Gastrocnemius medialis (tissue), 4 donors: Measurements from ENCODE around the gene ABLIM3. TPM values are rescaled to one million over a fixed set of nuclear protein-coding genes. Genes with fewer than 3 reads are reported as not detected.
A peak's percentile ranks its signal among the peaks of the same experiment; 100 is the strongest.

Experiments
- ATAC-seq, 2 donors: fragments of 150-250 bp; one replicate each; pipeline ENCODE4 v1.9.1; 2016
- DNase-seq, 2 donors: peaks; one replicate each; pipeline ENCODE4 v3.0.0-alpha.2; 2019
- H3K27ac ChIP-seq, 4 donors: fragments of 200-600 bp; sonication (generic); 1 replicate in 1 of 4; 2 replicates in 3 of 4; pipeline ENCODE4 v1.5.1; 2016 to 2018; ENCODE audit warnings: mild to moderate bottlenecking in 2 of 4, moderate library complexity in 1 of 4
- H3K27me3 ChIP-seq, 3 donors: fragments of 200-600 bp; sonication (generic) in 2 of 3; 1 replicate in 1 of 3; 2 replicates in 2 of 3; pipeline versions ENCODE4 v1.5.1 to v1.6.0; 2016 to 2019; ENCODE audit warnings: mild to moderate bottlenecking in 1 of 3, moderate library complexity in 1 of 3
- H3K36me3 ChIP-seq, 2 donors: fragments of 200-600 bp; sonication (generic) in 1 of 2; one replicate each; pipeline ENCODE4 v1.5.1; 2017 to 2018
- H3K4me1 ChIP-seq, 2 donors: fragments of 200-600 bp; sonication (generic) in 1 of 2; one replicate each; pipeline ENCODE4 v1.5.1; 2016 to 2017; ENCODE audit warnings: mild to moderate bottlenecking in 2 of 2
- H3K4me3 ChIP-seq, 4 donors: fragments of 200-600 bp; sonication (generic) in 3 of 4; 1 replicate in 1 of 4; 2 replicates in 3 of 4; pipeline ENCODE4 v1.5.1; 2016 to 2019; ENCODE audit warnings: mild to moderate bottlenecking in 2 of 4
- H3K9me3 ChIP-seq, 3 donors: fragments of 200-600 bp; sonication (generic) in 2 of 3; 1 replicate in 1 of 3; 2 replicates in 2 of 3; pipeline ENCODE4 v1.5.1; 2016 to 2019
- CTCF ChIP-seq, 5 experiments: fragments of 450-650 bp in 3 of 5; fragments of 200-600 bp in 2 of 5; sonication (generic) in 2 of 5; IDR thresholded peaks in 4 of 5; conservative IDR thresholded peaks in 1 of 5; 1 replicate in 4 of 5; 2 replicates in 1 of 5; pipeline ENCODE4 v1.5.1; 2016 to 2019; ENCODE audit warnings: antibody characterized with exemption in 5 of 5, mild to moderate bottlenecking in 3 of 5, moderate library complexity in 3 of 5
- POLR2A ChIP-seq, 2 donors: fragments of 450-650 bp; IDR thresholded peaks; one replicate each; pipeline ENCODE4 v1.6.1; 2017; ENCODE audit warnings: antibody characterized with exemption in 2 of 2, mild to moderate bottlenecking in 2 of 2, moderate library complexity in 2 of 2
- in situ Hi-C, 4 donors: fragments of 200-750 bp; cut with MboI; loops; one replicate each; pipeline versions ENCODE4 v1.15.0 to v1.8.0; 2017; ENCODE audit warnings: low sequenced_read_pairs in 4 of 4
- intact Hi-C: fragments of 100-400 bp; cut with DNase I; formaldehyde crosslinking; loops from one replicate; pipeline ENCODE4 v1.15.1; 2023; ENCODE audit warnings: low total_unique reads
- total RNA-seq, 4 donors: library from RNA; depleted of rRNA; stranded (reverse); fragments of >200 nt; gene quantifications; one replicate each; pipeline versions ENCODE4 v1.1.0 to v1.2.3, GENCODE V29; 2016

The ABLIM3 gene
- total RNA-seq, 4 donors from 2014 or later, result 37.5 to 155 (median 67.7) TPM

GRCh38 chr5:149154650-149155049 is 13.4 kb downstream of the ABLIM3 start:
- no peak overlapping the region for H3K4me3 ChIP-seq
- in situ Hi-C loops (loop anchor here in 1 of 4 donors (25.0 kb wide), 1 partner anchor 433 kb away; the partner anchor contains the start of gene ARHGEF37), intact Hi-C loops (loop anchor here (1.0 to 10.0 kb wide), 6 partner anchors 21 to 590 kb away; partner anchors contain the start of genes ADRB2 and CSNK1A1)
- TF ChIP-seq CTCF (IDR thresholded peaks at IDR 0.05 in 4 of 5, conservative IDR thresholded peaks at IDR 0.05 in 1 of 5) (no peak), POLR2A (IDR thresholded peaks at IDR 0.05) (no peak)
- H3K27ac ChIP-seq, result peak overlapping the region; percentile 87 to 97 (median 92)
- no peaks in the 10 kb centered on the region for H3K9me3 ChIP-seq
- ATAC-seq (no peak), DNase-seq (no peak)
- no peaks in the 10 kb centered on the region for H3K36me3 ChIP-seq
- H3K4me1 ChIP-seq, result peaks cover 67 to 87% of the 10 kb centered on the region in 2 donors
- no peaks in the 10 kb centered on the region for H3K27me3 ChIP-seq

GRCh38 chr5:149156435-149157083 is 15.3 kb downstream of the ABLIM3 start:
- Histone ChIP-seq H3K9me3 (no peaks in the 10 kb centered on the region), H3K4me1 (peaks cover 61 to 87% of the 10 kb centered on the region in 2 donors), H3K27ac (peak overlapping the region; percentile 87 to 97 (median 92)), H3K27me3 (no peaks in the 10 kb centered on the region), H3K36me3 (no peaks in the 10 kb centered on the region), H3K4me3 (no peak overlapping the region)
- ATAC-seq, result no peak
- no peak for DNase-seq
- TF ChIP-seq CTCF (IDR thresholded peaks at IDR 0.05 in 4 of 5, conservative IDR thresholded peaks at IDR 0.05 in 1 of 5) (no peak), POLR2A (IDR thresholded peaks at IDR 0.05) (no peak)
- in situ Hi-C loops, result loop anchor here in 1 of 4 donors (25.0 kb wide), 1 partner anchor 431 kb away; the partner anchor contains the start of gene ARHGEF37
- intact Hi-C loops, result loop anchor here (5.0 to 10.0 kb wide), 4 partner anchors 189 to 588 kb away; partner anchors contain the start of gene CSNK1A1

- TF ChIP-seq CTCF (IDR thresholded peaks at IDR 0.05 in 4 of 5, conservative IDR thresholded peaks at IDR 0.05 in 1 of 5) (no peak), POLR2A (IDR thresholded peaks at IDR 0.05) (no peak)
- DNase-seq (no peak), ATAC-seq (no peak)
- in situ Hi-C loops, result loop anchor here in 1 of 4 donors (25.0 kb wide), 1 partner anchor 430 kb away; the partner anchor contains the start of gene ARHGEF37
- H3K27ac ChIP-seq, result peak overlapping the region; percentile 87 to 97 (median 92)
- no peaks in the 10 kb centered on the region for H3K36me3 ChIP-seq
- H3K9me3 ChIP-seq, result no peaks in the 10 kb centered on the region
- no peaks in the 10 kb centered on the region for H3K27me3 ChIP-seq
- H3K4me1 ChIP-seq, result peaks cover 59 to 84% of the 10 kb centered on the region in 2 donors
- intact Hi-C loops, result loop anchor here (5.0 to 10.0 kb wide), 4 partner anchors 190 to 587 kb away; partner anchors contain the start of gene CSNK1A1
- H3K4me3 ChIP-seq, result no peak overlapping the region
Observed at GRCh38 chr5:149157330-149157729, 16.0 kb downstream of the ABLIM3 start.

GRCh38 chr5:149160291-149160787 is 19.0 kb downstream of the ABLIM3 start:
- Histone ChIP-seq H3K36me3 (no peaks in the 10 kb centered on the region), H3K4me3 (no peak overlapping the region), H3K9me3 (no peaks in the 10 kb centered on the region), H3K27ac (peak overlapping the region; percentile 63 to 91 (median 72)), H3K27me3 (no peaks in the 10 kb centered on the region), H3K4me1 (peaks cover 42 to 64% of the 10 kb centered on the region in 2 donors)
- ATAC-seq, result peak; percentile 57 to 78
- in situ Hi-C loops, result loop anchor here in 1 of 4 donors (25.0 kb wide), 1 partner anchor 427 kb away; the partner anchor contains the start of gene ARHGEF37
- no peak for TF ChIP-seq POLR2A (IDR thresholded peaks at IDR 0.05)
- TF ChIP-seq CTCF (IDR thresholded peaks at IDR 0.05 in 4 of 5, conservative IDR thresholded peaks at IDR 0.05 in 1 of 5), result no peak
- intact Hi-C loops, result no loop called here
- no peak for DNase-seq
